Right lung (tissue), 5 donors: ENCODE measurements around the gene EPN1. TPM values are rescaled to one million over a fixed set of nuclear protein-coding genes. Genes with fewer than 3 reads are reported as not detected.

Experiments
- DNase-seq, 2 donors: peaks; one replicate each; pipeline ENCODE4 v3.0.0-alpha.2; 2013
- polyA plus RNA-seq, 5 donors: library from polyadenylated mRNA; unstranded; fragments of 120-200 nt; gene quantifications; one replicate each; pipeline versions ENCODE4 v1.2.1 to v1.2.3, GENCODE V29; 2013; ENCODE audit warnings: inconsistent platforms in 1 of 5, low replicate concordance in 1 of 5; ENCODE audit not compliant: insufficient read length in 5 of 5, insufficient read depth in 1 of 5

EPN1 gene
- polyA plus RNA-seq, 5 donors = 57.6 to 140 (median 75.7) TPM

- no peak for DNase-seq
Observed at GRCh38 chr19:55644842-55645511, 30.0 kb upstream of the EPN1 start.

- no peak for DNase-seq
Observed at GRCh38 chr19:55645512-55645881, 29.5 kb upstream of the EPN1 start.

- no peak for DNase-seq
Observed at GRCh38 chr19:55646889-55647731, 27.9 kb upstream of the EPN1 start.

- DNase-seq = peak; percentile 69 to 86
Observed at GRCh38 chr19:55647732-55648584, 27.1 kb upstream of the EPN1 start, which contains the start of gene CCDC106. Gene CCDC106, plus strand, starts transcription at chr19:55648212. Its CDS starts 835 bp downstream, at chr19:55649047.

- no peak for DNase-seq
Observed at GRCh38 chr19:55648585-55649267, 26.3 kb upstream of the EPN1 start.

- DNase-seq = no peak
Observed at GRCh38 chr19:55649268-55650125, 25.5 kb upstream of the EPN1 start.

- no peak for DNase-seq
Observed at GRCh38 chr19:55650126-55650557, 24.9 kb upstream of the EPN1 start.

- no peak for DNase-seq
Observed at GRCh38 chr19:55650602-55651230, 24.3 kb upstream of the EPN1 start.

GRCh38 chr19:55651236-55651635 lies 23.8 kb upstream of the EPN1 start:
- DNase-seq = no peak

- no peak for DNase-seq
Observed at GRCh38 chr19:55652311-55653128, 22.5 kb upstream of the EPN1 start.

- DNase-seq = peak; percentile 100
Observed at GRCh38 chr19:55653651-55654322, 21.2 kb upstream of the EPN1 start.

GRCh38 chr19:55654323-55654867 lies 20.6 kb upstream of the EPN1 start:
- DNase-seq = peak; percentile 98 to 99

GRCh38 chr19:55654868-55655647 lies 20.0 kb upstream of the EPN1 start, which contains the start of gene U2AF2:
Gene U2AF2, plus strand, starts transcription at chr19:55655035. Its CDS starts 70 bp downstream, at chr19:55655105.
- peak; percentile 72 to 77 for DNase-seq

GRCh38 chr19:55655648-55656040 lies 19.4 kb upstream of the EPN1 start:
- no peak for DNase-seq

- DNase-seq = no peak
Observed at GRCh38 chr19:55656552-55656951, 18.5 kb upstream of the EPN1 start.

GRCh38 chr19:55656988-55657747 lies 17.9 kb upstream of the EPN1 start:
- DNase-seq = no peak
